Stimulated activated CD8-positive, alpha-beta memory T cell treated with anti-CD3 and anti-CD28 coated beads, Interleukin-15, amount 100 ng/mL, for 1 hour (primary cell): ENCODE data around the gene SH3RF3.

Experiments
- DNase-seq: peaks from one replicate; pipeline ENCODE4 v3.0.0-alpha.2; 2020; ENCODE audit warnings: low read depth

Gene SH3RF3

DNA sequence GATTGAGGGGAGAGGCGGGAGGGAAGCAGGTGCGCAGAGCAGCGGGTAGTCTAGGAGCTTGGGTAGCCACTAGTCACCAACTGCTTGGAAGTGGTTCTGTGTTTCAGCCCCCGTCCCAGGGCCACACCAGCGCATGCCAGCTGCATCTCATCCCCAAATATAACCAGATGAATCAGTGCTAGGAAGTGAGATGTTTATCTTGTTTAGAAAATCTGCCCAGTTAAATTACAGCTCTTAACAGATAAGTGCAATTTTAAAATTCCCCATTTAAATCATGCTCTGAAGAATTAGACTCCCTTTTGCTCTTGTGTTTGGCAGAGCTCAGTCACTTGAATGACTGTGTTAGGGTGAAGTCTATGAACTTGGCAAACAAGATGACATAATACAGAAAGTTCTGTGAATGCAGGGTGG, 291.0 kb downstream of the SH3RF3 start:
- DNase-seq = no peak

DNA sequence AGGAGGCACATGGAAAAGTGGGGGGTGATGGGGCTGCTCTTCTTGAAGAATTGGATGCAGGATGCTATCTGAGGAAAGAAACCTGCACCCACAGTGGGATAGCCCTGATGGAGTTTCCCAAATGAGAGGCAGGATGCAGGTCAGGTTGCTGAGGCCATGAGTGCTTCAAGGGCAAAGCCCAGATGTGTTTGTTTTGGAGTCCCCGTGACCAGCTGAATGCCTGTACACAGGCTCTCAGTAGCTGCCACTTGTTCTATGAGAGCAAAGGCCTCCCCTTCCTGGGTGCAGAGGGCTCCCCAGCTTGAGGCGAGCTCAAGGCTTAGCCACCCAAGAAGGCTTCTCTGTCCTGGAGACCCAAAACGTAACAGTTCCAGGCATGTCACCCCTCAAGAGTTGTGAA, 292.1 kb downstream of the SH3RF3 start:
- no peak for DNase-seq

DNA sequence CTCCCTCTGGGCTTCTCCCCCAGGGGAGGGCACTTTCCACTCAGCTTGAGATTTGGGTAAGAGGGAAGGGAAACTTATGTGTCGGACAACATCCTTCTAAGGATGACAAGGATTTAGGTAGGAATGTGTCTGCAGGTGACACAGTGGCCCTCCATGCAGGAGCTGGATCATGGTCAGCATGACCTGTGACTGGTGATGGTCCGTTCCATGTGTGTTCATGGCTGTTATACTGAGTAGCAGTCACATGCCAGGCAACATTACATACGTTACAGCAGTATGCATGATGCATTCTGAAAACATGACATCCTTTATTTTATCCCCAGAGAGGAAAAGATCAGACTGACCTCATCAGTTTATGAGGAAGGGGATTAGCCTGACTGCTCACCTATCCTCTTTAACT, 292.6 kb downstream of the SH3RF3 start:
- DNase-seq = no peak

DNA sequence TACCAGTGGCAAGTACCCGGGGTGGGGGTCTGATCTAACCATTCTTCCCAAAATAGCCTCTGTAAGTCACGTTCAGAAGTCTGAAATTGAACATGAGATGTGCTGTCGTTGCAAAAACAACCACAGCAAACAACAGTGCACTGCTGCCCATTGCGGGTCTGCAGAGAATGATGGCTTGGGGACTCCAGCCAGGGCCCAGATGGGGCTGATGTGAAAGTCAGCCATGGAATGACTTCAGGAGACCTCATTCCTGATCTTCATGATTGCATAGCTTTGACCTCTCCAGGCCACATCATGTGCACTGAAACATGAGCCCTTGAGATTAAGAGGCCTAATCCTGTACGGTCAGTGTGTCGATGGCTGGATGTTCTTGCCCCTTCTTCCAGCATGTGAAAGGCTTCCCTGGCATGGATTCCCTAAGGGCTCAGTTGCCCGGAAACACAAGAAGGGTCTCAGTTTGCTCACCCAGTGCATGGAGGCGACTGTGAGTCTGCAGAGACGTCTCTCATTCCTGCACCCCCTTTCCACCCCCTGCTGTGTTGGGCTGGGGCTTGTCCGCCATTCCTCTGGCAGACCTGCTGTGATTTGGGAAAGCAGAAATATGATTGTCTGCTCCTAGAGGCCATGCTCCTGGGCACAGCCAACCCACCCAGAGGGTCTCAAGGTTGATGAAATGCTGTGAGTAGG, 293.2 kb downstream of the SH3RF3 start:
- DNase-seq = no peak

DNA sequence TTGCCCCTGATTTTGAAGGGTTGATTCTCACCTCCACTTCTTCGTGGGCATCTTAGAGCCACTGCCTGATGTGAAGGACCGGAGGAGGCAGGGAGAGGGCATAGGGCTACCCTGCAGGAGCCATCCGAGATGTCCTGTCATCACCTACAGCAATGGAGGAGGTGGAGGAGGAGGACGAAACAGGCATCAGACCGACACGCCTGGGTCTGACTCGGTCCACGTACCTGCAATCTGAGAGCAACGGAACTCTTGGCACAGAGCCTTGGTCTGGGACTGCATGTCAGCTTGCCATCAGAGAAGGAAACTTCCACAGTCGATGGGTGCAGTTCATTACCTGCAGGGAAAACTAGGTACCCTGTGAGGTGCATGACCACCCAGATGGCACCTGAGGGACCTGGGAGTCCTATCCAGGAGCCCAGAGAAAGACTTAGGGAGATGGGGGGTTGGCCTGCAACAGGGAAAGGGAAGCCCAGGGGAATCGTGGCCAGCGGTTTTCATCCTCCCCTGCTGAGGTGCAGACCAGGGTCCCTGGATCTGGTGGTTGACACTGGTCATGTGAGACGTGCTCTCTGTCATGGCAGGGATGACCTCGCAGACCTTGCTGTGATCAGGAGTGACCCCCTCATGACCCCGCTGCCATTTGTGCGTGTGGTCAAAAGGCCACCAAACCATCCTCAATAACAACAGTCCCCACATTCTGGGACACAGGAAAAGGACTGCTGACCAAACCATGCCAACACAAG, 293.9 kb downstream of the SH3RF3 start:
- no peak for DNase-seq

DNA sequence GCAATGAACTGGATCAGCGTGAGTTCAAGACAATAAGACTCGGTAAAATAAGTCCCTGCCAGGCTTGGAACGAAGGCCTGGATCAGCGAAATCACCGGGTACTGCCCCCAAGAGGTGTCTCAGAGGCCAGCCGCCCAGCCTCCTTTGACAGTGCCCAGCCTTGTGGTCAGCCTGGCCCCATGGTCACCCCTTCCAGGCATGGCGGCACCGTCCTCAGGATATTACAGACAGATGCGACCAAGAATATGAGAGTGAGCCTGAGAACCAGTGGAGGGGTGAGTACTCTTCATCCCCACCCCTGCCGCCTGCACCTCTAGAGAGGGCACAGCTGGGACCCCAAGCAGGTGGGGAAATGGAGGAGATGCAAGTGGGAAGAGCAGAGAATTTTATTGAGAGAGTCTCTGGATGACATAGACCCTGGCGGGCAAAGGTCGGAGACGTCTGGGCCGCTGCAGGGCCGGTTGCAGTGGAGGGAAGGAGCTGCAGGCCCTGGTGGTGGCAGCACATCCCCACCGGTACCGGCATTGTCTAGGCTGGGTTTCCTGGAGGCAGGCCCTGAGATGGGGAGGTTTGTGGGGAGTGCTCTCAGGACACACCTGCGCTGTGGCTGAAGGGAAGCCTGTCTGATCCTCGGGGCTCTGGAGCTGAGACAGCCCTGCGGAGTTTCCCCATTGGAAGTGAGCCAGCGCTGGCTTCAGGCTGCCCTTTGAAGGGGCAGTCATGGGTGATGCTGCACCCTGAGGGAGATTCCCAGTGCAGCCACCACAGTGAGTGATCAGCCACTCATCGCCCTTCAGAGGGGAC, 294.8 kb downstream of the SH3RF3 start:
- DNase-seq = no peak

DNA sequence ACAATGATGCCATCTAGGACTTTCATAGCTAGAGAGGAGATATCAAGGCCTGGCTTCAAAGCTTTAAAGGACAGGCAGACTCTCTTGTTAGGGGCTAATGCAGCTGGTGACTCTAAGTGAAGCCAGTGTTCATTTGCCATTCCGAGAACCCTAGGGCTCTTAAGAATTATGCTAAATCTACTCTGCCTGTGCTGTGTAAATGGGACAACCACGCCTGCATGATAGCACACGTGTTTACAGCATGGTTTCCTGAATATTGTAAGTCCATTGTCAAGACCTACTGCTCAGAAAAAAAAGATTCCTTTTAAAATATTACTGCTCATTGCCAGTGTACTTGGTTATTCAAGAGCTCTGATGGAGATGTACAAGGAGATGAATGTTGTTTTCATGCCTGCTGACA, 296.4 kb downstream of the SH3RF3 start:
- DNase-seq = no peak

DNA sequence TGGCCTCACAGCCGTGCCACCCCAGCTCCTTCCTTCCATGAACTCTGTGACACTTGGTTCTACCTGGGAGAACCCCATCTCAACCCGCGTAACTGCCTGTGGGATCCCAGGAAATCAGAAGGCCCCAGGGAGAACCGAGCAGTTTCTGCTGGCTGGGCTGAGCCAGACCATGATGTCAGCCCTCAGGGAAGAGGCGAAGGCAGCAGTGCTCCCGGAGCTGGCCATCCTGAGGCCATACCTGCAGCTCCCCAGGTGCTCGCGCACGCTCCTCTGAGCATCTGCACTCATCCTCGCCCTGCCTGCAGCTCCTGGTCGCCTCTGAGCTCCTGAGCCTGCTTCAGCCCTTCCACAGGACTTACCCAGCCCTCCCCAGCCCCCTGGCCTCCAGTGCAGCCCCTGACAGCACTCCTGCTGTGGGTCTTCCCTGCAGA, 298.7 kb downstream of the SH3RF3 start:
- DNase-seq = no peak

DNA sequence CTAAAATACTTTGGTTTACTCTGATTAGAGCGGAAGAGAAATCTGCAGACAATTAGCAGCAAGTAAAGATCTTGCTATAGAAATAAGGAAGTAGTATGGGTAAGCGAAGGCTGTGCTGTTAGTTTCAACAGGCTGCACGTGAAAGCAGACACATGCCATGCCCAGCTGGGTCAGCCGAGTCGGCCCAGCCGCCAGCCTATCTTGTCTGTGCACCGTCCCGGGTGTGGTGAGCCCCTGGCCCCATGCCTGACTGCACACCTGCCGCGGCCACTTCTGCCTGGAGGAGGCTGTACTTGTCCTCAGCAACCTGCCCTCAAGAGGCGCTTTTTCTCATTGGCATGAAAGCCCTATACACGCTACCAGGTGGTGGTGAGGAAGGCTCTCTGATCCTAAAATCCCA, 299.3 kb downstream of the SH3RF3 start:
- no peak for DNase-seq

DNA sequence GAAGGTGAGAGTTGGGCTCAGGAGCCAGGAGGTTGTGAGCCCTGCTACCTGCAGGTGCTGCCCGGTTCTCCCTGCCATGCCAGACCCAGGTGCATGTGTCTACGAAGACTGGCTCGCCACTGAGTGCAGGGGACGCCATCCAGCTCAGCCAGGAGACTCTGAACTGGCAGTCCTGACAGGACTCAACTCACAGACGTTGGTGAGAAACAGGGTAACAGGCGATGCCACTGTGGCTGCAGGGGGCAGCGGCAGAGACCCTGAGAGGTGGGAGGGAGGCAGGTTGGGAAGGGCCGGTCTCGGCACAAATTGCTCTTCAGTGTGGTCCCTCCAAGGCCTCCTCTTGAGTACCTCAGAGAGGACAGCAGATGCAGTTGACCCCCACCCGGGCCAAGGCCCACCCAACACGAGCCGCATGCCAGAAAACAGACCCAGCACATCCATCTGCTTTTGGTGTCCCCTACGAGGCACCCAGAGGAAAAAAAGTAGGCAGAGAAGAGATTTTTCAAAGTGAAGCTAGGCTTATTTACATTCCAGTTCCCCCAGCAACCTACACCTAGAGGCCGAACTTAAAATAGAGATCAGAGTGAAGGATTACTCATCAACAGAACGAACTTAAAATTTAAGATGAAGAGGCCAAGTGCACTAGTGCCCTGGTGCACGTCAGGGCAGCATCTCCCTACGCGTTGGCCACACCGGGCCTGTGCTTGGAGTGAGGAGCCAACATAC, 300.0 kb downstream of the SH3RF3 start:
- no peak for DNase-seq

DNA sequence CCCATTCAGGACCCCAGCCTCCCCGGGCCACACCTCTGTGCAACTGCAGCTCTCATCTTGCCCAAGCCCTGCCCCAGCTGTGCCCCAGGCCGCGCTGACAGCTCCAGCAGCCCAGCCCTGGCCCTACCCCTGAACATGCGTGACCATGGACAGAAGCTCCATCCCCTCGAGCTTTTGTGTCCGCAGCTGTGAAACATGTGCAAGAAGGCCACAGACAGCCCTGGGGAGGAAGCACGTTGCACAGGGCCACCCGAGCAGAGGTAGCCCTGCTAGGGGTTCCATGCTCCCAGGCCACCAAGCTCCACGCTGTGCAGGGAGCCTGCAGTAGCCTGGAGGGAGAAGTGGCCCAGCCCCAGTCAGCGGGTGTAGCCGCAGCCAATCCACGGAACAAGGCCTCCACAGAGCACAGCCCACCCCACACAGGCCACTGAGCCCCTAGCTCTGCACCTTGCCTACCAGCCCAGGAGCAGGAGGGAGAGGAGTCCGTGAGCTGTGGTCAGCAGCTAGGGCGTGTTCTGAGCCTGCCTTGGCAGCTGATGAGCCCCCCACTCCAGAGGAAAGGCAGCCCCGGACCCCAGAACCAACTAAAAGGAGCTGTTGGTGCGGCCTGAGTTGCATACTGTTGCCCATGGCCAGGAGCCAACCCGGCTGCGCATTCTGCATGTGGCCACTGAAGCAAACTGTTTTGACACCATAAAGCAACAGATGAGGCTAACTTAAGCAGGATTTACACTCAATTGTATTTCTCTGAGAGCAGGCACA, 300.7 kb downstream of the SH3RF3 start:
- DNase-seq = no peak

DNA sequence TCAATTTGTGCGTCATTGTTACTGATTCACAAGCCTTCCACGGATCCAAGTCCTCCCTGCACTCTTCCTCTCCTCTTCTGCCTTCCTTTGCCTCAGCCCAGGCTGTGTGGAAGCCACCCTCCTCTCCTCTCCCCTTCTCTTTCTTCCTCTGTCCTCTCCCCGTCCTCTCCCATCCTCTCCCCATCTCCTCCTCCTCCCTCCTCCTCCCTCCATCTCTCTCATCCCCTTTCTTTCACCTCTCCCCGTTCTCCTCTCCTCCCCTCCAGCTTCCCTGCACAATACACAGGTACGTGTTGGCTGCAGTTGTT, 301.3 kb downstream of the SH3RF3 start:
- DNase-seq = no peak

DNA sequence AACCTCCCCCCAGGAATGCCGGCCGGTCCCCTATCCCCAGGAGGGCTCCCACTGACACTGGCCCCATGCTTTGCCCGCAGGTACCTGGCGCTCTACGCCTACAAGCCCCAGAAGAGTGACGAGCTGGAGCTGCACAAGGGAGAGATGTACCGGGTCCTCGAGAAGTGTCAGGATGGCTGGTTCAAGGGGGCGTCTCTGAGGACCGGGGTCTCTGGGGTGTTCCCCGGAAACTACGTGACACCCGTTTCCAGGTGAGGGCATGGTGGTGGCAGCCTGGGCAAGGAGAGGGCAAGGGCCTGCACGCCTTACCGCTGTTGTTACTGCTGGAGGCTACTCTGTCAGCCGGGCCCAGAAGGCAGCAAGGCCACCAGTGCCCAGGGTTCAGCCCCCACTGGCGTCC, 303.4 kb downstream of the SH3RF3 start:
- DNase-seq = no peak

DNA sequence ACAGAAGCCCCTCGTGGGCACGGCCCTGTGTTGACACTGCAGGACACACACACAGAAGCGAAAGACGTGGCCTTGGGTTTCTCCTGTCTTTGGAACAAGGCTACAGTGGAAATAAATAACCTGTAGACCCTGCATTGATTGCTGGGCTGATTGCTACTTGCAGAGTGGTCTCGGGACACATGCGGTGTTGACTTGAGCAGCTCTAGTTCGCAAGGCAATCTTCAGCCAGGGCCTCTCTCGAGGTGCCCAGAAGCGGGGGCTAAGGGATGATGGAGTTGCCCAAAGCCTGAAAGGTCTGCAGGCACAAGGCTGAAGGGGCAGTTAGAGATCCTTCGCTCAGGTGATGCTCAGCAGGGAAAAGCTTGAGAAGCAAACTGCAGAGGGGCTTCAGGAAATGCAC, 304.5 kb downstream of the SH3RF3 start:
- no peak for DNase-seq

DNA sequence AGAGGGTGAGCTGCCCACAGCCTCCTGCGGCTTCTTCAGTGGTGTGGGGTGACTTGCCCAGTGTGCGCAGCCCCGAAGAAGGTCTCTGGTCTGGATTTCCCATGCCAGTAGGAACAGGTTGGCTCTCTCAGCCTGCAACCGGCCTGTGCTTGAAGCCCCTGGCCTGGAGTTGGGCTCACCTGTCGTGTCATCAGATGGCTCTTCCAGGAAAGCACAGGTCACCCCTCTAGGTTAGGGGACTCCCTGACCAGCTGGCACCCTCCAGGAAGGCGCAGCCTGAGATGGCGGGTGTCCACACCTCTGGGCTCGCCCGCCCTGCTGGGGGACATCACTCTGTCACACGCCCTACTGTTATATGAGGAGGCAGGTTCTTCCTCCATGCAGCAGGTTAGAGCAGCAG, 304.9 kb downstream of the SH3RF3 start:
- no peak for DNase-seq

DNA sequence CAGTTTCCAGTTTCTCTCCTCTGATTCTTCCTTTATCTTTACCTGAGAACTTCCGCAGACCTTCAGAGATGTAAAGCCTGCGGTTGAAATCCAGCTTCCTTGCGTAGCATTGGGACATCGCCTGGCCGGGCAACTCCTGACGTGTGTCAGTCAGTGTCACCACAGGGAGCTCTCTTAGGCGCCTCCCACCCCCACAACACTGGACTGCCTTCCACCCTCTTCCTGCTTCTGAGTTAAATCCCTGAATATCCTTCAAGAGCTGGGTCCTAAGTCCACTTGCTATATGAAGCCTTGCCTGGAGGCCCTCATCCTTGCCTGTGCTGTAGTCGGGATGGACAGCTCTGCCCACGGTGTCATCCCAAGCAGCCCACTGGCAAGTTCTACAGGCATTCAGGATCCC, 305.3 kb downstream of the SH3RF3 start:
- DNase-seq = no peak

DNA sequence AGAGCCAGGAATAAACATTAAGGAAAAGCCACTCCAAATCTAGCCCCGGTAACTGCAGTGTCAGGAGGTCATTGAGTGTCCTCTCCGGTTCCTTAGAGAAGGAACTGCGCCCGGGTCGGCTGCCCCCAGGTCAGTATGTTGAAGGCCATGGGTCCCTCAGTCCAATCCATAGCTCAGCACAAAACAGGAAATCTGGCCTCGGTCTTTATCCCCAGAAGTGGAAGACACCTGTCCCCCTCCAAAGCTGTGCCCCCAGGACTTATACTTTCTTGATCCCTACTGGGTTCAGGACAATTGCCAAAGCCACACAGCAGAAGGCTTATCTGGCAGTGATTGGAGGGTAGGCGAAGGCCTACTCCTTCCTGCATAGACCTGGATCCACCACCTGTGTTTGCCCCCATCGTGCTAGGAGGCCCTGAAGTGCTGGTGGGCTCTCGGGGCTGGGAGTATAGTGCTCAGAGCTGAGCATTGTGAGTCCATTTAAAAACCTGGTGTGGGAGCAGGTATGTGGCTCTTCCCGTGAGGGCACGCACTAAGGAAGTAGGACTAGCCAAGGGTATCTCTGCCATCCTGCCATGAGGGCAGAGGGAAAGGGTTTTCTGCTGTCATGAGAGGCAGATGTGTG, 306.2 kb downstream of the SH3RF3 start:
- DNase-seq = no peak

DNA sequence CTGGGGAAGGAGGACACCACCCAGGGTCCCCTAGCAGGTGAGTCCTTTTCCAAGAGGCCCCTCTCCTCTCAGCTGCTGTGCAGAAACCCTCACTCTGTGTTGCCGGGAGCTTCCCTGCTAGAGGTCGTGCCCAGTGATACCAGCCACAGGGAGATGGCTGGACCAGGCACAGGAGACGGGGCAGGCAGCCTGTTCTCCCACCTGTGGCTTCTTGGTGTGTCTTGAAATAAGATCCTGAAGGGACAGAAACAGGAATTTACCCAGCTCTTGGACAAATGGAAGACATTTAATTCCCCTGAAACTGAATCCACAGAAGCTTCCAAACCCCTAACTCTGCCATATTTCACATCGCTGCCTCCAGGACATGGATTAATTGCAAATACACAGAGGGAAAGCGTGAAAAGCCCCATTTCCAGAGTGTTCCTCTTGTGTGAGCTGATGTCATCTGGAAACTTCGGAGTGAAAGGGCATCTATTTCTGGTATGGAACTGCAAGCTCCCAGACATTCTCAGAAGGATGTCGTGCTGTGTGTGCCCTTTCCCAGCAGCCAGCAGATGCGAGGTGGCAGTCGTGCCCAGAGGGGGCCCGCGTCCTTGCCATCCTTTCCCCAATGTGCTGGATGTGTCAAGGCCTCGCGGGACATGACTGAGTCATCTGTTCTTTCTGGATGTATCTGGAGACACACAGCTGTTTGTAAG, 307.0 kb downstream of the SH3RF3 start:
- DNase-seq = no peak

DNA sequence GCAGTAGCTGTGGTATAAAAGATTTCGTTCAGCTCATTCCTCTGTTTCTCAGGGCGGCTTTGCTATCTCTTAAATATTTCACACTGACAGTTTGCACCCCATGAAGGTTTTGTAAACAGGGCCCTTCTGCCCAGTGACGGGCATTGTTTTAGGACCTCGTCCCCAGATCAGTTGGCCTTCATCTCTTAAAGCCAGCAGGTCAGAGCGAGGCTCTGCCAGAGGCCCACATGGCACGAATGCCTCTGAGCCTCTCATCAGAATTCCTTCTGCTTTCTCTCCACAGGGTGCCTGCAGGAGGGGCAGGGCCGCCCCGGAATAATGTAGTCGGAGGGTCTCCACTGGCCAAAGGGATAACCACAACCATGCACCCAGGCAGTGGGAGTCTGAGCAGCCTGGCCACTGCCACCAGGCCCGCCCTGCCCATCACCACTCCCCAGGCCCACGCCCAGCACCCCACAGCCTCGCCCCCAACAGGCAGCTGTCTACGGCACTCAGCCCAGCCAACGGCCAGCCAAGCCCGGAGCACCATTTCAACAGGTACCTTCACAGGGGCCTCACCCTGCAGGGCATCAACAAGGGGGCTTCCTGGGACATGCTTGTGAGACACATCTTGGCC, 307.7 kb downstream of the SH3RF3 start:
- no peak for DNase-seq
